AG04449 (cell line): ENCODE results near the gene ANKHD1.

Experiments
- CTCF ChIA-PET: fragments of 350-600 bp; formaldehyde crosslinking; extraction: SDS; loops from one replicate; lab custom pipeline; 2021; ENCODE audit warnings: antibody characterized with exemption; lab: Yijun Ruan, JAX
- POLR2A ChIA-PET: fragments of 400-600, 350-600 bp; formaldehyde crosslinking; extraction: SDS; loops from one replicate; lab custom pipeline; 2020; ENCODE audit warnings: antibody characterized with exemption, inconsistent platforms; lab: Yijun Ruan, JAX
- DNase-seq: peaks from one replicate; pipeline ENCODE4 v3.0.0-alpha.2; 2010; ENCODE audit warnings: low read depth, low spot score
- H3K4me3 ChIP-seq: 2 replicates; pipeline ENCODE4 v1.5.1; 2011; ENCODE audit warnings: low read depth, mild to moderate bottlenecking, control low read depth, low read length
- CTCF ChIP-seq: IDR thresholded peaks from one replicate; pipeline ENCODE4 v1.5.1; 2011; ENCODE audit warnings: mild to moderate bottlenecking, moderate library complexity, low read length, control low read depth, inconsistent platforms; ENCODE audit not compliant: insufficient read depth; ENCODE audit errors: missing control alignments

Gene ANKHD1

GRCh38 chr5:140555747-140556312, 154.2 kb downstream of the ANKHD1 start:
- H3K4me3 ChIP-seq: peak overlapping the region; percentile 86
- no peak for DNase-seq
- no peak for TF ChIP-seq CTCF
- ChIA-PET CTCF (interaction anchor here (2.3 kb wide), 1 partner anchor 11 kb away, joined by 5 read pairs; no protein-coding TSS in a partner anchor), POLR2A (interaction anchor here (0.7 to 2.6 kb wide), 2 partner anchors 8 to 119 kb away, joined by 5 to 22 read pairs; partner anchors contain the start of gene EIF4EBP3)

- CTCF ChIA-PET: interaction anchor here (1.8 to 2.3 kb wide), 2 partner anchors 9 to 10 kb away, joined by 5 to 17 read pairs; partner anchors contain the start of gene EIF4EBP3
- H3K4me3 ChIP-seq: peak overlapping the region; percentile 86
- no peak for DNase-seq
- POLR2A ChIA-PET: interaction anchor here (0.7 to 2.6 kb wide), 3 partner anchors 9 to 118 kb away, joined by 5 to 22 read pairs (median 13); partner anchors contain the start of genes EIF4EBP3, IK and NDUFA2
- no peak for TF ChIP-seq CTCF
These were observed 154.8 kb downstream of the ANKHD1 start for GRCh38 chr5:140556438-140556837.

- peak within 1 kb of the TSS; percentile 86 for H3K4me3 ChIP-seq
- ChIA-PET CTCF (interaction anchor here (1.3 to 2.3 kb wide), 4 partner anchors 9 to 184 kb away, joined by 4 to 17 read pairs (median 5); partner anchors contain the start of genes CD14 and EIF4EBP3), POLR2A (interaction anchor here (0.6 to 2.6 kb wide), 8 partner anchors 10 to 156 kb away, joined by 3 to 22 read pairs (median 4); partner anchors contain the start of genes ANKHD1, CD14, EIF4EBP3 and IK)
- DNase-seq: no peak
- TF ChIP-seq CTCF: peak; percentile 4
These were observed 155.6 kb downstream of the ANKHD1 start, which contains the start of gene SRA1 for GRCh38 chr5:140557136-140557805. TSS of gene SRA1 (minus strand) at chr5:140557473. CDS start at chr5:140557452, 21 bp downstream.

GRCh38 chr5:140557965-140558364, 156.3 kb downstream of the ANKHD1 start:
- no peak overlapping the region for H3K4me3 ChIP-seq
- POLR2A ChIA-PET: interaction anchor here (0.9 to 2.6 kb wide), 7 partner anchors 10 to 157 kb away, joined by 3 to 22 read pairs (median 5); partner anchors contain the start of genes ANKHD1, CD14, EIF4EBP3 and IK
- DNase-seq: no peak
- TF ChIP-seq CTCF: no peak
- CTCF ChIA-PET: interaction anchor here (1.3 to 2.3 kb wide), 4 partner anchors 9 to 185 kb away, joined by 4 to 17 read pairs (median 5); partner anchors contain the start of genes CD14 and EIF4EBP3

- TF ChIP-seq CTCF: no peak
- H3K4me3 ChIP-seq: no peak overlapping the region
- ChIA-PET POLR2A (interaction anchor here (2.6 kb wide), 1 partner anchor 11 kb away, joined by 22 read pairs; the partner anchor contains the start of gene EIF4EBP3), CTCF (interaction anchor here (1.0 to 1.8 kb wide), 3 partner anchors 11 to 75 kb away, joined by 3 to 17 read pairs (median 4); partner anchors contain the start of genes CD14 and EIF4EBP3)
- DNase-seq: no peak
These were observed 156.9 kb downstream of the ANKHD1 start for GRCh38 chr5:140558542-140558941.
